B cell (primary cell): ENCODE measurements around the gene MYBPHL. TPM values are rescaled to one million over a fixed set of nuclear protein-coding genes. Genes with fewer than 3 reads are reported as not detected.

Experiments
- ATAC-seq: fragments of 200-7000 bp; cut with Tn5 transposase; one replicate; pipeline ENCODE4 v1.10.0; 2021; ENCODE audit warnings: low read depth, mild to moderate bottlenecking, moderate number of reproducible peaks, moderate library complexity
- CTCF ChIA-PET: fragments of 350-600 bp; sonication (Branson Sonifier 250); formaldehyde crosslinking; loops from one replicate; lab custom pipeline; 2021; ENCODE audit warnings: antibody characterized with exemption, inconsistent platforms; lab: Charles Lee
- POLR2A ChIA-PET: fragments of 350-600 bp; sonication (Branson Sonifier 250); formaldehyde crosslinking; loops from one replicate; lab custom pipeline; 2021; ENCODE audit warnings: antibody characterized with exemption; lab: Charles Lee
- DNase-seq: peaks from one replicate; pipeline ENCODE4 v3.0.0; 2013
- H2AFZ ChIP-seq: 2 replicates; pipeline ENCODE4 v1.6.1; 2012; ENCODE audit warnings: mild to moderate bottlenecking, low read depth, low read length; ENCODE audit not compliant: insufficient read depth, poor library complexity, severe bottlenecking
- H3K27ac ChIP-seq, 2 donors: 1 replicate in 1 of 2; 2 replicates in 1 of 2; pipeline ENCODE4 v1.5.1; 2012 to 2013; ENCODE audit warnings: low read length in 2 of 2, mild to moderate bottlenecking in 2 of 2, moderate library complexity in 1 of 2
- H3K27me3 ChIP-seq, 4 experiments: fragments of 200-600 bp in 1 of 4; sonication (generic) in 1 of 4; replicated peaks in 1 of 4; 1 replicate in 2 of 4; 2 replicates in 2 of 4; pipeline versions ENCODE4 v1.6.1 to v1.7.0; 2013 to 2016; ENCODE audit warnings: low read length in 3 of 4, mild to moderate bottlenecking in 2 of 4, mixed read lengths in 1 of 4, moderate library complexity in 1 of 4; ENCODE audit not compliant: insufficient read depth in 4 of 4, control insufficient read depth in 3 of 4; ENCODE audit errors: control extremely low read depth in 1 of 4
- H3K36me3 ChIP-seq, 2 experiments: replicated peaks in 1 of 2; 1 replicate in 1 of 2; 2 replicates in 1 of 2; pipeline versions ENCODE4 v1.6.1 to v1.7.1; 2013; ENCODE audit warnings: low read length in 1 of 2; ENCODE audit not compliant: insufficient read depth in 2 of 2, control insufficient read depth in 1 of 2; ENCODE audit errors: control extremely low read depth in 1 of 2, extremely low read depth in 1 of 2
- H3K4me1 ChIP-seq, 2 donors: fragments of 200-600 bp in 1 of 2; sonication (generic) in 1 of 2; 1 replicate in 1 of 2; 2 replicates in 1 of 2; pipeline versions ENCODE4 v1.5.1 to v1.6.1; 2013 to 2017; ENCODE audit warnings: low read length in 2 of 2; ENCODE audit not compliant: control insufficient read depth in 2 of 2, insufficient read depth in 2 of 2
- H3K4me2 ChIP-seq: replicated peaks from 2 replicates; pipeline ENCODE3; 2012; ENCODE audit warnings: mild to moderate bottlenecking, low read depth, low read length; ENCODE audit not compliant: poor library complexity, severe bottlenecking
- H3K4me3 ChIP-seq, 5 experiments: fragments of 200-600 bp in 1 of 5; sonication (generic) in 1 of 5; 1 replicate in 3 of 5; 2 replicates in 2 of 5; pipeline versions ENCODE4 v1.5.1 to v1.7.0; 2011 to 2016; ENCODE audit warnings: low read length in 4 of 5, mild to moderate bottlenecking in 4 of 5, low read depth in 2 of 5, control low read depth in 1 of 5, moderate library complexity in 1 of 5; ENCODE audit not compliant: insufficient read depth in 1 of 5; ENCODE audit errors: control extremely low read depth in 1 of 5, extremely low read depth in 1 of 5
- H3K79me2 ChIP-seq: fragments of 200-600 bp; sonication (generic); one replicate; pipeline ENCODE4 v1.6.0; 2016; ENCODE audit warnings: low read length; ENCODE audit not compliant: control insufficient read depth, insufficient read depth
- H3K9ac ChIP-seq: fragments of 200-600 bp; sonication (generic); 2 replicates; pipeline ENCODE4 v1.6.1; 2017; ENCODE audit warnings: mild to moderate bottlenecking, low read length, moderate library complexity
- H3K9me3 ChIP-seq, 3 donors: one replicate each; pipeline versions ENCODE4 v1.6.1 to v1.7.1; 2013; ENCODE audit warnings: low read length in 2 of 3; ENCODE audit not compliant: control insufficient read depth in 2 of 3, insufficient read depth in 1 of 3; ENCODE audit errors: control extremely low read depth in 1 of 3
- H4K20me1 ChIP-seq: 2 replicates; pipeline ENCODE4 v1.6.0; 2012; ENCODE audit warnings: mild to moderate bottlenecking, low read length; ENCODE audit not compliant: insufficient read depth, control insufficient read depth, poor library complexity, severe bottlenecking
- H3K27ac Mint-ChIP-seq: one replicate; pipeline ENCODE4 v1.8.0; 2021; ENCODE audit warnings: mixed read lengths
- H3K27me3 Mint-ChIP-seq: one replicate; pipeline ENCODE4 v1.8.0; 2021; ENCODE audit warnings: mixed read lengths
- H3K4me1 Mint-ChIP-seq: one replicate; pipeline ENCODE4 v1.8.0; 2021; ENCODE audit warnings: mixed read lengths
- H3K4me3 Mint-ChIP-seq: one replicate; pipeline ENCODE4 v1.8.0; 2021; ENCODE audit warnings: mixed read lengths
- H3K9me3 Mint-ChIP-seq: one replicate; pipeline ENCODE4 v1.8.0; 2022; ENCODE audit warnings: mixed read lengths; ENCODE audit not compliant: insufficient read depth
- CTCF ChIP-seq: fragments of 200-600 bp; IDR thresholded peaks from one replicate; pipeline ENCODE4 v1.8.0; 2022; ENCODE audit warnings: antibody characterized with exemption, mild to moderate bottlenecking
- EZH2 ChIP-seq: IDR thresholded peaks from 2 replicates; pipeline ENCODE4 v1.6.1; 2012; ENCODE audit warnings: borderline replicate concordance, low read depth, mild to moderate bottlenecking, moderate library complexity, low read length; ENCODE audit not compliant: insufficient read depth, poor library complexity, severe bottlenecking
- WGBS: methylation state at CpG from one replicate; pipeline ENCODE4 v1.1.5; 2013; ENCODE audit warnings: missing lambda C conversion rate; ENCODE audit not compliant: insufficient coverage; 5-methylcytosine and 5-hydroxymethylcytosine counted together
- intact Hi-C: fragments of 100-400 bp; cut with micrococcal nuclease; formaldehyde crosslinking; loops from one replicate; pipeline ENCODE4 v1.10.0; 2022
- polyA plus RNA-seq: library from polyadenylated mRNA; depleted of rRNA; stranded (reverse); fragments of >200 nt; gene quantifications from 2 replicates; pipeline ENCODE4 v1.2.3, GENCODE V29; 2012
- total RNA-seq, 2 donors: library from RNA; stranded (reverse); fragments of 120-200 nt in 1 of 2; gene quantifications; 1 replicate in 1 of 2; 2 replicates in 1 of 2; pipeline versions ENCODE4 v1.2.3 to v1.2.4, GENCODE V29; 2013 to 2022

Gene MYBPHL
- total and polyA plus RNA-seq, 2 donors (not counting 1 experiment from before 2014, with no cell fraction given): not detected

GRCh38 chr1:109293026-109293425 is 13.8 kb downstream of the MYBPHL start:
- no peaks in the 10 kb centered on the region for H4K20me1 ChIP-seq
- whole genome bisulfite sequencing: 89% methylated on average over 1 of the region's 2 CpGs

More at GRCh38 chr1:109293026-109293425, 13.8 kb downstream of the MYBPHL start:
- H3K79me2 ChIP-seq: no peaks in the 10 kb centered on the region
- H3K27me3 ChIP-seq: peaks cover 0 to 5% (median 0%) of the 10 kb centered on the region in 4 experiments
- H3K4me1 Mint-ChIP-seq: peaks cover 28% of the 10 kb centered on the region
- peaks cover 20 to 30% of the 10 kb centered on the region in 2 donors for H3K4me1 ChIP-seq
- no peak overlapping the region for H3K4me3 Mint-ChIP-seq
- peaks cover 4% of the 10 kb centered on the region for H3K27me3 Mint-ChIP-seq
- no peak overlapping the region for H3K27ac ChIP-seq
- no peaks in the 10 kb centered on the region for H3K9me3 Mint-ChIP-seq
- H2AFZ ChIP-seq: no peak overlapping the region
- no peak overlapping the region for H3K4me2 ChIP-seq
- DNase-seq (no peak), ATAC-seq (no peak)
- ChIA-PET POLR2A (interaction anchor here (0.5 kb wide), 1 partner anchor 65 kb away, joined by 3 read pairs; no protein-coding TSS in a partner anchor), CTCF (interaction anchor here (1.2 to 1.7 kb wide), 5 partner anchors 10 to 240 kb away, joined by 3 to 8 read pairs (median 6); partner anchors contain the start of gene PSRC1)
- intact Hi-C loops: no loop called here
- H3K27ac Mint-ChIP-seq: no peak overlapping the region
- no peaks in the 10 kb centered on the region for H3K36me3 ChIP-seq
- no peak overlapping the region for H3K4me3 ChIP-seq
- H3K9ac ChIP-seq: no peak overlapping the region
- TF ChIP-seq EZH2: no peak
- TF ChIP-seq CTCF: no peak
- H3K9me3 ChIP-seq: no peaks in the 10 kb centered on the region
